GM19043 (cell line): ENCODE data around the gene TUT4.

ENCODE experiments used
- ATAC-seq: cut with Tn5 transposase; IDR thresholded peaks from one replicate; pipeline ENCODE4 v1.9.1; 2021; ENCODE audit warnings: low read depth; ENCODE audit not compliant: unreplicated experiment

The TUT4 gene

GRCh38 chr1:52572387-52572786 lies 19.5 kb upstream of the TUT4 start:
- no peak for ATAC-seq

DNA sequence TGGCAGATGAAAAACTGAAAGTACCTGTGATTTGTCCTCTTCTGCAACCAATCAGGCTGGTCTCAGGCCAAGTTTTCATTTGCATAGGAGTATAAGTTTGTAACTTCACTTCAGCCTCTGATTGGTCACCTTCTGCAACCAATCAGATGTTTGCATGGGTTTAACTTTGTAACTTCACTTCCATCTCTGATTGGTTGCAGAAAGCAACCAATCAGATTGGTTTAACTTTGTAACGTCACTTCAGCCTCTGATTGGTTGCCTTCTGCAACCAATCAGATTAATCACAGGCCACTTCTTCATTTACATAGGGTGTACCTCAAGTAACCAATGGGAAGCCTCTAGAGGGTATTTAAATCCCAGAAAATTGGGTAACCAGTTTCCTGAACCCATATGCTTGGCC lies 18.9 kb upstream of the TUT4 start:
- no peak for ATAC-seq

GRCh38 chr1:52569449-52570210 lies 16.7 kb upstream of the TUT4 start:
- no peak for ATAC-seq

DNA sequence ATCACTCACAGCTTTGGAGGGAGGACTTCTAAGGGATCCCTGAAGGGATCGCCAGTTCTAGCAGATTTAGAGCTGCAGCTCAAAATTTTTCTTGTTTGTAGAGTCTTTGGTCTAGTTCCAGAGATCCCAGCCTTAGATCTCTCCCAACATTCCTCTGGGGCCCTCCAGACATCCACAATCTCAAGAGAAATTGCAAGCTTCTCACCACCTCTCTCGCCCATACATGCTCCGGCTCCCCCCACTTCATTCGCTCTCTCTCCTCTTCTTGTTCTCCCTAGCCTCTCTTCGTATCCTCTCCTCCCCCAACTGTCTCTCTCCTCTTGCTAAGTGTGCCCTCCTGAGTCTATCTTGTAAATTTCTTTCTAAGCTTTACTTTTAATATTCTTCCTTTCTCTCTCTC lies 15.1 kb upstream of the TUT4 start:
- ATAC-seq: no peak

DNA sequence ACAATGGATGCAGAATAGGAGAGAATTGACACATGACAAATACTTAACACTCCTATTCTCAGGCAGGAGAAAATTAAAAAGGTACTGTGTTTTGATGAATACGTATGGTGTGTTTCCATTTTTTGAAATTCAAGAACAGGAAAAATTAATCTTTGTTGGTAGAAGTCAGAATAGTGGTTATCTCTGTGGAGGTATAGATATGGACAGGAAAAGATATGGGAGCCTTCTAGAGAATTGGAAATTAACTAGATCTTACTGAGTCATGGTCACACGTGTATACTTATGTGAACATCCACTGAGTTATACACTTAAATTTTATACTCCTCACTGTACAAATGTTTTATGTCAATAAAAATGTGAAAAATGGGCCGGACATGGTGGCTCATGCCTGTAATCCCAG lies 9.9 kb upstream of the TUT4 start:
- no peak for ATAC-seq

DNA sequence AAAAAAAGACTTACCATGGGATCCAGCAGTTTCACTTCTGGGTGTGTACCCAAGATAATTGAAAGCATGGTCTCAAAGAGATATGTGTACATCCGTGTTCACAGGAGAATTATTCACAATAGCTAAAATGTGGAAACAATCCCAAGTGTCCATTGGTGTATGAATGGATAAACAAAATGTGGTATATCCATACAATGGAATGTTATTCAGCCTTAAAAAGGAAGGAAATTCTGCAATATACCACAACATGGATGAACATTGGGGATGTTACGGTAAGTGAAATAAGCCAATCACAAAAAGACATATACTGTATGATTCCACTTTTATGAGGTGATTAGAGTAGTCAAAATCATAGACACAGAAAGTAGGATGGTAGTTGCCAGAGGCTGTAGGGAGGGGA lies 7.0 kb upstream of the TUT4 start:
- ATAC-seq: no peak

DNA sequence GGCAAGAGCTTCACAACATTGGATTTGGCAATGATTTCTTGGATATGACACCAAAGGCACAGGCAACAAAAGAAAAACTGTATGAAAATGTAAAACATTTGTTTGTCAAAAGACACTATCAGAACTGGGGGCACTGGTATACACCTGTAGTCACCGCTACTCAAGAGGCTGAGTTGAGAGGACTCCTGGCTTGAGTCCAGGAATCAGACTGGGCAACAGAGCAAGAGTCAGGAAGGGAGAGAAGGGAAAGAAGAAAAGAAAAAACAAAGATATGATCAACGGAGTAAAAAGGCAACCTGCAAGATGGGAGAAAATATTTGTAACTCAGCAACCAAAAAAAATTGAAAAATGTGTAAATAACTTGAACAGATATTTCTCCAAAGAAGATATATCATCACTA lies 6.0 kb upstream of the TUT4 start:
- ATAC-seq: no peak

DNA sequence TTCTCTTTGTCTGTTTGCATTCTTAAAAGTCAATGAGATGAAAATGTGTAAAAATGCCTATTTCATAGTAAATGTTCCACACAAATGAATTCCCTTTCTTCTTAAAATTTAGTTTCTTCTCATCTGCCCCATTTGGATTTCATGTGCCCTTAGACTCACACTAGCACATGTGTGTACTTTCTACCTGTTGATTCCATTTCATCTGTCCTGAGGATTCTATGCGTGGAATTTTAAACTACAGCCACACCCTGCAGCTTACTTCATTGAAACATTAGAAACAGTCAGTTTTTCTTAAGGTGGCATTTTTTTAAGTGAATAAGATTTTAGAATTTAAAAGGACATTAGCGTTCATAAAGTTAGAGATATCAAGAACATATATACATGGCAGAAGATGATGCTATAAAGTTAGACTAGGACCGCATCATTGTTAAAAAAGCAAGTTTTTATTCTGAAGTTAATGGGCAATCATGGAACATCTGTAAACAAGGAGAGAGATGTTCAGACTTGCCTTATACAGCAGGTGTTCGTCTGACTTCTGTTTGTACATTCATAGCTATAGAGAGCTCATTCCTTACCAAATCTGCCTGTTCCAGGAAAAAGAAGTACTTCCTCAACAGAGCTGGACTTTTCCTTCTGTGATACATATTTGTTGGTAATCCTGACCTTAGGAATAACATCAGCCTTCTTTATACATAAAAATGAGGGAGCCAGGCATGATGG lies 3.9 kb upstream of the TUT4 start:
- no peak for ATAC-seq

DNA sequence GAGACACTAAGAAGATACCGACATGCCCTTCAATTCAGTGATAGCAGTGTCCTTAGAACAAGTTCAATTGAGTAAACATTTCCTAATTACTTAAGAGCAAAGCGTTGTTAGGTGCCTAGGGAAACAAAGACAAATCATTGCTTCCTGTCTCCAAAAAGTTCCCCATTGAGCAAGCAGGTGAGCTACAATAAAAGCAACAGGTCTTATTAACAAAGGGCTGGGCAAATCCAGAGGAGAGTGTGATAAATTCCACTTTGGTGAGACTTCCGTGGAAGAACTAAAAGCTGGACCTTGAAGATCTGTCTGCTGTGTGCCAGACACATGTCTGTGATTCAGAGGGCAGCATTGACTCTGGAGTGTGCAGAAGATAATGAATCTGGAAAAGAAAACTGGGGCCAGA lies 1.9 kb upstream of the TUT4 start:
- ATAC-seq: no peak

GRCh38 chr1:52554267-52554640 lies 1.4 kb upstream of the TUT4 start:
- no peak for ATAC-seq

DNA sequence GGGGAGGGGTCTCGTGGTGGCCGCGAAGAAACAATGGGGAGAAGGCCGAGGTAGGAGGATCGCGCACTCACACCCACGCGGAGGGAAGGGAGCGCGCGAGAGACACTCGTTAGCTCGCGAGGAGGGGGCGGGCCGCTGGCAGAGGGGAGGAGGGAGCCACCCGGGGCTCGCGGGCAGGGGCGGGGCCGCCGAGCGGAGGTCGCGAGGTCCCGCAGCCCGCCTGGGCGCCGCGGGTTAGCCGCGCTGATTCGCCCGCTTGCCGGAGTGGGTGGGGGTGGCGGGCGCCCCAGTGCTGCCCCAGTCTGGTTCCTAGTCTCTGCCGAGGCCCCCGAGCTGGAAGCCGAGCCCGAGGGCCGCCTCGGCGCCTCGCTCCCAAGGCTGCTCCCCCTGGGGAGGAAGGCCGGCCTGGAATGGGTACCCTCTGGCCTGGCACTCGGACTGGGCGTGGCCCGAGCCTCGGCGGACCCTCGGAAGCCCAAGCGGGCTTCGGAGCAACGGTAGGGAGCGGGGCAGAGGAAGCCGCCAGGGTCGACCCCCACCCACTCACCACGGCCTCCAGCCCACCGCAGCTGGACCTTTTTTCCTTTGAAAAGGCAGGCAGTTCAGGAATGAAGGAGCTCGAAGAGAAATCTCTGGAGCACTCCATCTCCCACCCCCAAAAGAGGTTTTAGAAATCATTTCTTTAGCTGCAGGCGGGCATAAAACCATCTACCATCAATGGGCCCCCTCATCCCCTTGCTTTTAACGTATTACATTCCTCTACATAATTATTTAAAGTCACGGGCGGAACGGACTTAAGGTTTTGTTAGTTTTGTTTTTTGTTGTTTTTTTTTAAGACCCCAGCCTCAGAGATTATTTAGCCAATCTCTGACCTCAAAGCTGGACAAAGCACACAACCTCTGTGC lies 722 bp upstream of the TUT4 start:
- ATAC-seq: peak; percentile 54

- peak; percentile 29 for ATAC-seq
Measured at GRCh38 chr1:52552236-52552504, 722 bp downstream of the TUT4 start.

DNA sequence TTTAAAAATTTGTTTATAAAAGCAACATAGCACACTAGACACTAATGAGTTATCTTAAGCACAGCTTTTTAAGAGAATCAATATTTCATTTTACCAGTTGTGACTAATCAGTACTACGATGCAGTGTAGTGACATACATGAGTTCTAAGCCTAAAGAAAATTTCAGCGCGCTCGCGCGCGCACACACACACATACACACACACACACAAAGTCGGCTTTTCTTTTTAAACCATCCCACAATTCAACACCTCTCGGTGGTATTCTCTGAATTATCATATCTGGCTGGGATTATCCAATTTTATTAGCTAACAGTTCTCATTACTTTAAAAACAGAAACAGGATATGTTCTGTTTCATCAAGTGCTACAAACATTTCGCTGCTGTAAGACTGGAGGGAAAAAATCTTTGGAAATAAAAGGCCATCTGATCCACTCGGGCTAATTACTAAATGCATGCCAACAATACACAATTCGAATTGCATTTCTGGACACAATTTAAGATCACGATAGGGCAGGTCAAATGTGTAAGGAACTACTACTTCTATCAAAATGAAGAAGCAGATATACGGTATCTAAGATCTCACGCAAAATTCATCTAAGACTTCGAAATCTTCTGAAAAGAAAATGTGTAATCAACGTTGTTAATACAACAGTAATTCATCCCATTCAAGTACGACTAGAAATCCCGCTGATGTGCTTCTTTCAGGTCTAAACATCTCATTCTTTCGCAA lies 1.2 kb downstream of the TUT4 start:
- ATAC-seq: no peak

DNA sequence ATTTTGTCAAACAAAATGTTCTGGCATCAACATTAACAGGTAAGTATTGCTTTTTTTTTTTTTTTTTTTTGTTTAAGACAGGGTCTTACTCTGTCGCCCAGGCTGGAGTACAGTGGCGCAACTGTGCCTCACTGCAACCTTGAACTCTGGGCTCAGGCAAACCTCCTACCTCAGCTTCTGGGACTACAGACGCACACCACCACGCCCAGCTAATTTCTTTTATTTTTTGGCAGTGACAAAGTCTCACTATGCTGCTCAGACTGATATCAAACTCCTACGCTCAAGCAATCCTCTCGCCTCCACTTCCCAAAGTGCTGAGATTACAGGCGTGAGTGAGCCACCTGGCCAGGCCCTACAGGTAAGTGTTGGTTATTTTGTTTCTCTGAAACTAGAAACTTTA lies 2.4 kb downstream of the TUT4 start:
- no peak for ATAC-seq

GRCh38 chr1:52549267-52549666 lies 3.6 kb downstream of the TUT4 start:
- no peak for ATAC-seq

DNA sequence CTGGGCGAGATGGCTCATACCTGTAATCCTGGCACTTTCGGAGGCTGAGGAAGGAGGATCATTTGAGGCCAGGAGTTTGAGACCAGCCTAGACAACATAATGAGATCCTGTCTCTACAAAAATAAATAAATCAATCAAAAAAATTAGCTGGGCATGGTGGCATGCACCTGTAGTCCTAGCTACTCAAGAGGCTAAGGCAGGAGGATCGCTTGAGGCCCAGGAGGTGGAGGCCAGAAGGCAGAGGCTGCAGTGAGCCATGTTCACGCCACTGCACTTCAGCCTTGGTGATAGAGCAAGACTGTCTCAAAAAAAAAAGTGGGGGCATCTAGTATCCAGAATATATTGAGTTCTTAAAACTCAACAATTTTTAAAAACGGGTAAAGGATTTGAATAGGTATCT lies 6.0 kb downstream of the TUT4 start:
- ATAC-seq: no peak

DNA sequence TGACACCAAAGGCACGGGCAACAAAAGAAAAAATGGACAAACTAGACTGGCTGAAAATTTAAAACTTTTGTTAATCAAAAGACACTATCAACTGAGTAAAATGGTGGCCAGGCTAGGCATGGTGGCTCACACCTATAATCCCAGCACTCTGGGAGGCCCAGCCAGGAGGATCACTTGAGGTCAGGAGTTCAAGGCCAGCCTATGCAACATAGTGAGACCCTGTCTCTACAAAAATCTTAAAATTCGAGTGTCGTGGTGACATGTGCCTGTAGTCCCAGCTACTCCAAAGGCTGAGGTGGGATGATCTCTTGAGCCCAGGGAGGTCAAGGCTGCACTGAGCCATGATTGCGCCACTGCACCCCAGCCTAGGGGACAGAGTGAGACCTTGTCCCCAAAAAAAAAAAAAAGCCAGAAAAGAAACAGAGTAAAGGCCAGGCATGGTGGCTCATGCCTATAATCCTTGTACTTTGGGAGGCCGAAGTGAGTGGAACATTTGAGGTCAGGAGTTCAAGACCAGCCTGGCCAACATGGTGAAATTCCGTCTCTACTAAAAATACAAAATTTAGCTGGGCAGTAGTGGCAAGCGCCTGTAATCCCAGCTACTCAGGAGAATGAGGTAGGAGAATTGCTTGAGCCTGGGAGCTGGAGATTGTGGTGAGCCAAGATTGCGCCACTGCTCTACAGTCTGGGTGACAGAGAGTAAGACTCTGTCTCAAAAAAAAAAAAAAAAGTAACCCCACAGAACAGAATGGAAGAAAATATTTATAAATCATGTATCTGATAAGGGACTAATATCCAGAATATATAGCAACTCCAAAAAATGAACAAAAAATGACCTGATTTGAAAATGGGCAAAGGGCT lies 8.0 kb downstream of the TUT4 start:
- no peak for ATAC-seq

- no peak for ATAC-seq
Measured at GRCh38 chr1:52542085-52542688, 10.7 kb downstream of the TUT4 start.

GRCh38 chr1:52534928-52535764 lies 17.7 kb downstream of the TUT4 start:
- ATAC-seq: no peak
